HG02943 (cell line): ENCODE results near the gene RNASEH1.

Experiments
- ATAC-seq: cut with Tn5 transposase; IDR thresholded peaks from one replicate; pipeline ENCODE4 v1.9.1; 2021; ENCODE audit warnings: mild to moderate bottlenecking, low read depth, moderate library complexity; ENCODE audit not compliant: unreplicated experiment

RNASEH1 gene

DNA sequence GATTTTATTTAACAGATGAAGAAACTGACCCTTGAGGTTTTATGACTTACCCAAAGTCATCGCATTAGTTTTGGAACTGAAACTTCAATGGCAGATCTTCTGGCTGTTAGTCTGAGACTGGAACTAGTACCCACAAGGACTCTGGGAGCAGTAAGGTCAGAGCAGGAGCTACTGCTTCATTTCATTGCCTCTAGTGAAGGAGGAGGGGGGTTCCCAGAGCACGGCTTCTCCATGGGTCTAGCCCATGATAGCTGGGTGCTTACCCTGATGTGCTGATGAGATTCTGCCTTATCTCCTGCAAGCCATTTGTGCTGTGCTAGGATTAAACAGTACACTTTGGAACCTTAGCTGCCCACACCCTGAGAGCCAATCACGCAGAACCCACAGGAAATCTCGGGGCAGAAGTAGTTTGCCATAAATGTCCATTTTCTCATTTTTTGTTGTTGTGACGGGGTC, 5.4 kb upstream of the RNASEH1 start:
- ATAC-seq: peak; percentile 56

DNA sequence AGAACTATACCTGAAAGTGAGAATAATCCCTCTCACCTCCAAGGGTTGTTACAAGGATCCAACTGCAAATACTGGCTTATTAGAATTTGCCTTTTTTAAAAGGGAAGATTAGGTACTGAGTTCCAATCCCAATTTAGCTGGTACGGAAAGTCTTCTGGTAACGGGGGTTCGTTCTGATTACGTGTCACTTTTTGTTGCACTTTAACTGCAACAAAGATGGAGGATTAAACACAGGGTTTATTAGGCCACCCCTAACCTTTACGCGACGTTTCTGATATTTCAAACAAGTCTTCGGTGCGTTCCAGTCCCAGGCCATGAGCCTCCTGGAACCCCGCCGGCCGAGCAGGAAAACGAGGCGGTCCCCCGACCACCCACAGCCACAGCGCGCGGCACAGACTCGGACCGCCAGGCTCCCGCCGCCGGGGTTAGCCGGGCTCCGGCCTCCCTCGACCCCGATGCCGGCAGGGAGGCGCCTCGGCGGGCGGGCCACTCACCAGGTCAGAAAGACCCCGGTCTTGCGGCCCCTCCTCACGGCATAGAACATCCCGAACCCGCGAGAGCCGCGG, 411 bp downstream of the RNASEH1 start:
- ATAC-seq: peak; percentile 29

DNA sequence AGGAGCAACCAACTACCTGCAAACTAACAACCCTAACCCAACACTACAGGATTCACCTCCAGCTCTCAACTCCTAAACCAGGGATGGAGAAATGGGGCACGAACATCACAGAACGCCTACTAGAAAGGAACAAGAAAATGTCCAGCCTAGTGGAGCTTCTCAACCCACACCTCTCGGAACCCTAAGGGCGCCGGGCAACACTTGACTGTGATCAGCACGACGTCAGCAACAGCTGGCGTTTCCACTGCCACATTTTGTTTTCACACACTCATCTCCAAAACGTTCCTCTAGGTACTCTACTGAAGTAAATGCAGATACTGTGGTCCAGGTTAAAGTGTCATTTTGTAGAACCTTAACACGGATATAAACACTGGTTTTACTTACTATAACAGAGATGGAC, 4.2 kb downstream of the RNASEH1 start:
- ATAC-seq: no peak

DNA sequence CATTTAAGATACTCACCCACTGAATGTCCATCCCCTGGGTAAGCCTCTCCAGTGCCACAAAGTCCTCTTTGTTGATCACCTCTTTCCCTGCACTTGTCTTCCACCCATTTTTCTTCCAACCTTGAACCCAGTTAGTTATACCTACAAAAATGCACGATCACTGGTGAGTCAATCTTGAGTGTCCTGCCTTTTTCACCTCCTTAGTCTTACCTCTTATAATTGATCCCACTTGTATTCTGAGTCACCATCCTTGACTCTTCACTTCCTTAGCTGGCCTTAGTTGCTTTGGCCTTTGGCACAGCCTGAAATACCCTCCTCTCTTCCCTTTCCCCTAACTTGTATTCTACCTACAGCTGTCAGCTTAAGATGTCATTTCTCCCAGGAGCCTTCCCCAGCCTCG, 10.2 kb downstream of the RNASEH1 start:
- ATAC-seq: no peak

DNA sequence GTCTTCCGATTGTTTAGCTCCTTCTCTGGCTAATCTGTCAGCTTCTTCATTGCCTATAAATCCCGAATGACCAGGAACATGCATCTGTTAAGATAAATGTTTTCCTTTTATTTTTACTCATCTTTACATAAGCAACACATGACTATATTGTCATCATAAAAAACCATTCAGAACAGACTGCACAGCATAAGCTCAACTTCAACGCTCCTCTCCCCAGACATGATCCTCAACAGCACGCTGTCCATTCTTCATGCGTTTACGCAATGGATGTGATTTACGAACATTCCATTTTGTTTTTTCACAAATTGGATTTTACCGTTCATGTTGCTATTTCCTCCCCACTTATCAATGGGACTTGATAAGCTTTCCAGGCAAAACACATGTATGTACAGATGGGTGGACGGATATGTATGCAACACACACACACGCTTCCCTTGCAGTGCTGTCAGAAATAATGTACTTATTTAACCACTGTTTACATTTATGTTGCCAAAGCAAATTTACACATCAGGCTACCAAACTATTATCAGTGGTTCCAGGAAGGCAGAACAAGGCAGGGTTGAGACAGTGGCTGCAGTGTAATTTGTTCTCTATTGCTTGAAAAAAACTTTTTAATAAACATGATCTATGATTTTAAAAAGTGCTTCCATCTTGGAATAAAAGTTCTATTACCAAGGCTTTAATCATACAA, 12.2 kb downstream of the RNASEH1 start:
- no peak for ATAC-seq

DNA sequence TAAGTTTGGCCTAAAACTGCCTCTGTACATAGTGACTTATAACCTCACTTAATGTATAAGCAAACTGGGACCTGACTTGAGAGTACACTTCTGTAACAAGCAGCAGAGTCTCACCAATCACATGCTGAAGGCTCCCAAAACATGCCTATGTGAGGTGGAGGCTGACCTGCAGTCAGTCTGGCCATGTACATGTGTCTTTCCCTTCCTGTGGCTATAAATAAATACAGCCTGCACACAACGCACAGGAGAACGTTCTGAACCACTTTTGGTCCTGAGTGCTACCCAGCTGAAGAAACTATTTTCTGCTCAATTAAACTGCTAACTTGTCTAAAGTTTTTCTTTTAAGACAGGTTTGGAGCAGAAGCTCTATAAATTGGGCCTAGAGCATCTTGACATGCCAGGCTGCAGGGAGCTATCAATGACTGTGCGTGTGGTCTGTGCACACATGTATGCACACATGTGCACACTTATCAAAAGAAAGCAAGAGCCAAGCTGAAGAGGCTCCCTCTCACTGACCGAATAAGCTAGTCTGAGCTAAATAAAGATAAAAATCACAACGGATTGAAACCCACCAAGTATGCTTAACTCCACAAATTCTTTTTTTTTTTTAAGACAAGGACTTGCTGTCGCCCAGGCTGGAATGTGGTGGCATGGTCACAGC, 15.0 kb downstream of the RNASEH1 start:
- no peak for ATAC-seq

DNA sequence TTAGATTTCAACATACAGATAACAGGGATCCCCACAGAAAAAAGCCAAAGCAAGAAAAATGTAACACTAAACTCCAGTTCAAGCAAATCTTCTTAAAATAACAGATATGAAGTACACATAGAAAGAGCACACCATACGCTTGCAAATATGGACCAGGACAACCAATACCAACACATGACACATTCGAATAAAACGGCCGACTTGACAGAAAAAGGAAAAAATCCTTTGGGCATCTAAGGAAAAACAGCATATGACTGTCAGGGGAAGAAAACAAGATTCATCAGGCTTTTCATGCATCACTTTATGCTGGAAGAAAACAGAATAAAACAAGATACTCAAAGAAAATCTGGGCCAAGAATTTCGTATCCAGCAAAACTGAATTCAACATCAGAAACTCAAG, 16.0 kb downstream of the RNASEH1 start:
- ATAC-seq: no peak

DNA sequence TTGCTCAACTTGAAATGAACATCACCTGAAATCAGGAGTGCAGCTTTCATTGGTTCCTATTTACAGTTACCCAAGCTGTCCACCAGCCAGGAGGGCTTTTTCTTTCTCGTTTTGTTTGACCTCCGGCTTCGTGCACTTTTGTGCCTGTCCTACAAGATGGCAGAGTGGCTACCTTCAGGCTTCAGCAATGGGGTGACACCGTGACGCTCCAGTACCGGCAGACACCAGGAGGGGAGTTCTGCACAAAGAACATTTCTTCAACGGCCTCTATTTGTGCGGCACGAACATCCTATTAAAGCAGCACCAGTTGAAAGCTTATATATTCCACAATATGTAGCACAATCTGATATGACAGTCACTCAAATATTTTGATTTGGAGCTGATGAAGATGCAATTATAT, 18.3 kb downstream of the RNASEH1 start:
- no peak for ATAC-seq

DNA sequence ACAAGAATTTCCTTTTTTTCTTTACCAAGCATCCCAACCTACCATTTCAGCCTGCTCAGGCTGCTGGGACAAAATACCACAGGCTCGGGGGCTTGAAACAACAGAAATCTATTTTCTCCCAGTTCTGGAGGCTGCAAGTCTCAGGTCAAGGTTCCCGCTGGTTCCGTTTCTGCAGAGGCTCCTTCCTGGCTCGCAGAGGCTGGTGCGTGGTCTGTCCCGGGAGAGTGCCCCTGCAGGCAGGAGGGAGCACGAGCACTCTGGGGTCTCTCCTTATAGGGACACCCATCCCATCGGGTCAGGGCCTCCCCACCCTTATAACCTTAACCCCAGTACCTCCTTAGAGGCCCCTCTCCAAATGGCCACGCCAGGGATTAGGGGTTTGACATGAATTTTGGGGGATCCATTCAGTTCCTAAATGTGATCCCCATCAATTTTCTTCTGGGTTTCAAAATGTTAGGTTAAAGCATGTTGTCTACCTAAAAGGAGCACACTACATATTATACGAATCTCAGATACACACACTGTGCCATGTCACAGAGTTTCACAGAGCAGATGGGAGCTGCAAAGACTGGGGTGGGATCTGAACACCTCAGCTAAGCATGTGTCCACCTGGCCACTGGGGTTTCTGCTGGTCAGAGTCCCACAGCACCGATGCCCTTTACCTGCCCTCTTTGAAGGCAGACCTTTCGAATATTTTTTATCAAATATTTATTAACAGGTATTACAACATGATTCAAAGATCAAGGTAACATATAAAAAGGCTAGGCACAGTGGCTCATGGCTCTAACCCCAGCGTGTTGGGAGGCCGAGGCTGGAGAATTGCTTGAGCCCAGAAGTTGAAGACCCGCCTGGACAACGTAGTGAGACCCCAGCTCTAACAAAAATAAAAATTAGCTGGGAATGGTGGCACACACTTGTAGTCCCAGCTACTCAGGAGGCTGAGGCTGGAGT, 21.2 kb downstream of the RNASEH1 start:
- ATAC-seq: peak; percentile 41

DNA sequence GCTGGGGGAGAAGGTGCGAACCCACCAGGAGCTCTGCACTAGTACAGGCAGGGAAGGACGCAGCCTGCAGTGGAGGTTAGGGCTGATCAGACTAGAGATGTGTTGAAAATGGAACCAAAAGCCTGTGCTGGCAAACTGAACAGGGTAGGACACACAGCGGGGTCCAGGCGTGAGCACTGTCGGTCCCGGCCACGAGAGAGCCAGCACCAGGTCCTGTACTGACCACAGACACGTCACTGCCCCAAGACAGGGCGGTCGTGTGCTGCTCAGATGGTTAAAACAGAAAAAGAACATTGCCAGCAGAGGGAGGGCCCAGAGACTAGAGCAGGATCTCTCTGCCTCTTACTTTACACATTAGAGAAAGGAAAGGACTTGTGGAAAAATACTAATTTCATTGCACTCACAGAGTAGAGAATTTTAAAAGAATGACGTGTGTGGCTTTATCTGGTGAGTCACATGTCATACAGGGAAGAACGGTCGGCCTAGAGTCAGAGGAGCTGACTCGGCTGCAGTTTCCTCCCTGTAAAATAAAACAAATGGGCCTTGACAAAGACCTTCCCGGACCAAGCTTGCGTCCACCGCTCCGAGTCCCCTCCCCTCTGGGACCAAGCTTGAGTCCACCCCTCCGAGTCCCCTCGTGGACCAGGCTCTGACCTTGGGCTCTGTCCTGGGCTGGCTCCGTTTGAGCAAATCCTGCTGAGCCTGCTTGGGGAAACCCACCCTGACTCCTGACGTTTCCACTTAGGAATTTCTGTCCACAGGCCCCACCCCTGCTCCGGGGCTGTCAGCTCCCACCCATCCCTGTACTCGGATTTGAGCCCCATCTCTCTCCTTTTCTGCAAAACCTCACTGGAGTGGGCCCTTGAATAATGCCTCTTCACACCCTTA, 22.1 kb downstream of the RNASEH1 start:
- ATAC-seq: peak; percentile 80

DNA sequence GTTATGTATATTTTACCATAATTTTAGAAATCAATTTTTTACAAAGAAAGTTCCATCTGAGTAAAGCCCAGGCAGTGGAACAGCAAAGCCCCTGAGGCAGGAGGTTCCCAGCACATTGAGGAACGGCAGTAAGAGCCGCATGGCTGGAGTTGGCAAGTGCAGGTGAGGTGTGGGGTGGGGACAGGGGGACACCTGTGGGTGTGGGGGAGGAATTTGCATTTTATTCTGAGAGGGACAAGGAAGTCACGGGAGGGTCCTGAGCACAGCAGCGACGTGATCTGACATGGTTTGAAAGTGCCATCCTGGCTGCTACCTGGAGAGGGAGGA, 22.7 kb downstream of the RNASEH1 start:
- ATAC-seq: peak; percentile 2

DNA sequence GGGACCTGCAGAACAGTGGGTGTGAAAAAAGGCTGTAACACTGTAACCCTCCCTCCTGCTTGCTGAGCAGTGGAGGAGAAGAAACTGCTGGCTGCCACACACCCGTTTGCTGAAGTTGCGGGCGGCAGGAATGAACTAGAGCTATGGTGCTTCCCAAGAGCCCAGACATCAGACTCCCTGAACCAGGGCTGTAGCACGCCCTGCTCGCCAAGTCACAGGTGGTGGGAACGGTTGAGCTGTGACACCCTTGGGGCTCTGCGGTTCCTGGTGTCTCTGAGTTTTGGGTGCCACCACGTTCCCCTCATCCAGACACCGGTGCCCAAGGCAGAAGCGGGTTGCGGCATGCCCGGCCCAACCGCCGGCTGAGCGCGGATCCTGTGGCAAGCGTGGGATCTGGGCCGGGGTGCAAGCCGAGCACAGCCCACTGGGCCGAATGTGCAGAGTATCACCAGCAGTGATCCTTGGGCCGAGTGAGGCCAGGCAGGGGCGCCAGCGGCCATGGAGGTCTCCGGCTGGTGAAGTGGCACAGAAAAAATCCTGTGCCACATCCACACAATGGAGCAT, 23.8 kb downstream of the RNASEH1 start:
- no peak for ATAC-seq

DNA sequence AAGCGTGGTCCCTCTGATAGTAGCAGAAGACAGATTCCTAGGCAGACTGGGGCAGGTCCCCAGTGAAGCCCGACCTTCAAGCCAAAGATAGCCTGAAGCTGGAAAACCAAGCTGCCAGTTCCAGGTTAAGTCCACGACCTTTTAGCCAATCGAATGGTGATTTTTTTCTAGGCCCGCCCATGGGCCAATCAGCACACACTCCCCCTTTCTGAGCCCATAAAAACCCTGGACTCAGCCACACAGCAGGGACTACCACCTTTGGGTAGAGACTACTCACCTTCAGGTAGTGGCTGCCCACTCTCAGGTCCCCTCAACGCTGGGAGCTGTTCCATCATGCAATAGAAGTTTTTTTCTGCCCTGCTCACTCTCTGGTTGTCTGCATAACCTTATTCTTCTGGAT, 24.3 kb downstream of the RNASEH1 start:
- no peak for ATAC-seq

DNA sequence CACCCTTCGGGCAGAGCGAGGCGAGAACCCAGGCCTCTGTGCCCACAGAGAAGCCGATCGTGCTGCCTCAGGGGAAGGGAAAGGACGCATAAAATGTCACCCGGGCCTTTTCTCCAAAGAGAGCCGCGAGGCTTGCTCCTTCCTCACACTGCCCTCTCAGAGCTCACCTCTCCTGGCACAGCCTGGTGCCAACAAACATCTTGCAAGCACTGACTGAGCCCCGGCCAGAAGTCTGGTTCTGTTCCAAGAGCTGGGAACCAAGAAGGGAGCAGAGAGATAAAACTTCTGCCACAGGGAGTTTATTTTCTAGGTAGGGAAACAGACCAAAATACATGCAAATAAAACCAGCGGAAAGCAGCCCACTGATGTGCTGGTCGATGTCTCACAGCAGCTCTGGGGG, 25.2 kb downstream of the RNASEH1 start:
- ATAC-seq: no peak

DNA sequence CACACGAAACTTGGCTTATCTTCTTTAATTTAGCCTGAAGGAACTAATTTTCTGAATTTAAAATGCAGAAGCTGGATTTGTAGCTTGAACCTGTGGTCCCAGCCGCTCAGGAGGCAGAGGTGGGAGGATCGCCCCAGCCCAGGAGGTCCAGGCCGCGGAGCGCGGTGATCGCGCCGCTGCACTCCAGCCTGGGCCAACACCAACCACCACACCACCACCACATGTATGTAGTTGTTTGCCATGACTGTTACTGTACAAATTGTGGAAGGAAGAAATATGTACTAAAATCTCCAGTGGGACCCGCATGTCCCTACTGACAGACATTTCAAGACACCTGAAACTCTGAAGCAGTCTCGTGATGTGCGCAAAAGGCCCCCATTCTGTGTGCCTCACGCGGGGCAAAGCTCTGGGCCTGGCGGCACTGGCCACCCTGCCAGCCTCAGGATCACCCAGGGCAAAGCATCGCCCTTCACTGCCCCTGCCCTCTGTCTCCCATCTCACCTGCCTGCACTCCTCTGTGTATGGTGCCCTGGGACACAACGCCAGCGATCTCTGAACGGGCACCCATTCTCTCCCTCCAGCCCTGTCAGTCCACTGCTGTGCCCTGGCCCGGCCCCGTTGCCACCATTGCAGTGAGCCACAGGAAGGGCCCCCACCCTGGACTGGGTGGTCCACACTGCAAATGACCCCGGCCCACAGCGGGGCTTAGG, 28.7 kb downstream of the RNASEH1 start:
- no peak for ATAC-seq

DNA sequence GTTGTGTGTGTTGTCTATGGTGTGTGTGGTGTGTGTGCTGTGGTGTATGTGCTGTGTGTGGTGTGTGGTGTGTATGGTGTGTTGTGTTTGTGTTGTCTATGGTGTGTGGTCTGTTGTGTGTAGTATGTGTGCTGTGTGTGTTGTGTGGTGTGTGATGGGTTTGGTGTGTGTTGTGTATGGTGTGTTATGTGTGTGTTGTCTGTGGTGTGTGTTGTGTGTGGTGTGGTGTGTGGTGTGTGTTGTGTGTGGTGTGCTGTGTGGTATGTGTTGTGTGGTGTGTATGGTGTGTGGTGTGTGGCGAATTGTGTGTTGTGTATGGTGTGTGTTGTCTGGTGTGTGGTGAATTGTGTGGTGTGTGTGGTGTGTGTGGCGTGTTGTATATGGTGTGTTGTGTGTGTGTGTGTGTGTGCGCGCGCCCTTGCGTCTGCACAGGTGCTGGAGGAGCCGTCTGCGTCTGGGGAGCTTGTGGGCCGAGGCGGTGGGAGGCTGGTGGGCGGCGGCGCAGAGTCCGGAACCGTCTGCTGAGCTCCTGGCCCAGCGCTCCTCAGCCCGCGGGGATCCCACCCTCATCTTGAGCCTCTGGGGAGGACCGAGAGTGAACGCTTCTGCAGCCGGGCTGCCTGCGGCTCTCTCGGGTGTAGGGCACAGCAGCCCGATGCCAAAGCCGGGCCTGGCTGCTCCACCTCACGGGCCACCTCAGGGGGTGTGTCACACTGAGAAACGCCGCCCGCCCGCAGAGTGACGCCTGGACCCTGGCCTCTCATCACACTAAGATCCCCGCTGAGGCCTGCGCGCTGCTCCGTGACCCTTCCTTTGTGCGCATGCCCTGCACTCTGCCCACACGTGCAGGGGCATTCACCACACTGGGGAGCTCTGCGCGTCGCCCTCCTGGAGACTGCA, 30.0 kb downstream of the RNASEH1 start:
- no peak for ATAC-seq

DNA sequence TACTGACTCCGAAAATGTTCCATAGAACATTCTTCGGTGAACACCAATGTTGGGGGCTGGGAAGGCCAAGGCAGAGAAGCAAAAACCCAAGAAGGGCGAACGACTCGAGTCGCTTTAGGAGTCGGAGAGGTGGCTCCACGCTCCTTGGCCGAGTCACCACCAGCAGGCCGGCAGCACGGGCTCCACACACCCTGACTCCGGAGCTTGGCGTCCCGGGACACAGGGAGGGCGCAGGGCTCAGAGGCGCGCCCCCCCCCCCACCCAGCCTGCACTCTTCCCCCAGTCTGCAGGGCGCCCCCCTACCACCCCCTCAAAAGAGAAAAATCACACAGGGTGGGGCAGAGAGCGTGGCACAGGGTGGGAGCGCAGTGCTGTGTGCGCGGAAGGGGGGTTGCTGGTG, 31.3 kb downstream of the RNASEH1 start:
- no peak for ATAC-seq

DNA sequence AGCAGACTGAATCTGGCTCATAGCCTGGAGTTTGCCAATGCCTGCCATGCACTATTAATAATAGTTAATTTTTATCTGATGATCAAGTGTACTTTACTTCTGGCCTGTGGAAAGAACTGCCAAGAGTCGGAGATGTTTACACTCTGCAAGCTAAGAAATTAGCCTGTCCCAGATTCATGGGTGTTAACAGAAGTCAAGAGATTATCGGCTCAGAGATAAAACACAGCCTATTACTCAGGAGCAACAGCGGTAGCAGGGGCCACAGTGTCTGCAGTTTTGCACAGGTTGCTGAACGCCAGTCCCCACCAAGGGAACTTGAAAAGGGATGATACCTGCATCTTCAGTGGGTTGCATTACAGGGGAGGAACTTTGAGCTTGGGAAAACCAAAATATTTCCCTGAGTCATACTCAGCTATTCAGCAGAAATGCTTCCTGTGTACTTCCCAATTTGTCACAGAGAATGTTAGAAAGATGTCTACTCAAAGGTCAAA, 34.5 kb downstream of the RNASEH1 start:
- ATAC-seq: no peak
